HCT116 (cell line): ENCODE measurements around the gene NRP1. TPM values are rescaled to one million over a fixed set of nuclear protein-coding genes. Genes with fewer than 3 reads are reported as not detected.
A peak's percentile ranks its signal among the peaks of the same experiment; 100 is the strongest.

Experiments
- ATAC-seq: fragments of 200-7000 bp; cut with Tn5 transposase; 2 replicates; pipeline ENCODE4 v1.9.1; 2020; ENCODE audit warnings: mild to moderate bottlenecking, moderate library complexity
- BruUV-seq: library from RNA; stranded (reverse); fragments of 400-500 nt; replicated peaks from 2 replicates; lab custom pipeline; 2021; lab: Mats Ljungman, UMichigan
- CTCF ChIA-PET: fragments of 300-600 bp; sonication (Branson Sonifier 250); formaldehyde crosslinking; loops from one replicate; lab custom pipeline; 2021; ENCODE audit warnings: antibody characterized with exemption; lab: Charles Lee
- POLR2A ChIA-PET: fragments of 300-600, 350-600 bp; sonication (Branson Sonifier 250); formaldehyde crosslinking; loops from one replicate; lab custom pipeline; 2021; ENCODE audit warnings: antibody characterized with exemption; lab: Charles Lee
- RAD21 ChIA-PET, 2 experiments: fragments of 300-600 bp; sonication (Branson Sonifier 250); formaldehyde crosslinking; loops; one replicate each; lab custom pipeline; 2023; ENCODE audit warnings: low total read pairs in 2 of 2; ENCODE audit not compliant: uncharacterized antibody in 2 of 2, unreplicated experiment in 2 of 2, low non-redundant PET in 1 of 2; lab: Charles Lee
- DNase-seq: peaks from one replicate; pipeline ENCODE4 v3.0.0-alpha.2; 2010; ENCODE audit warnings: low read depth, low spot score
- H2AFZ ChIP-seq: fragments of 200-600 bp; shearing (Covaris generic), sonication (generic); 2 replicates; pipeline ENCODE4 v1.6.1; 2017; ENCODE audit warnings: low read depth, mixed run types, mixed read lengths, antibody characterized with exemption, low read length; ENCODE audit not compliant: poor library complexity, severe bottlenecking
- H3K27ac ChIP-seq: 2 replicates; pipeline ENCODE4 v1.5.1; 2012; ENCODE audit warnings: low read depth, low read length
- H3K27me3 ChIP-seq: fragments of 200-600 bp; sonication (generic); 2 replicates; pipeline ENCODE4 v1.6.1; 2016; ENCODE audit warnings: mixed run types, low read length, mixed read lengths; ENCODE audit not compliant: insufficient read depth
- H3K36me3 ChIP-seq, 2 experiments: fragments of 200-500 bp in 1 of 2; fragments of 200-600 bp in 1 of 2; sonication (Bioruptor generic) in 1 of 2; sonication (generic) in 1 of 2; 2 replicates each; pipeline versions ENCODE4 v1.5.1 to v1.6.1; 2014 to 2016; ENCODE audit warnings: low read length in 2 of 2, inconsistent platforms in 1 of 2, mixed read lengths in 1 of 2, mixed run types in 1 of 2; ENCODE audit not compliant: insufficient read depth in 2 of 2, control insufficient read depth in 1 of 2
- H3K4me1 ChIP-seq, 2 experiments: fragments of 200-600 bp in 1 of 2; sonication (generic) in 1 of 2; 2 replicates each; pipeline versions ENCODE4 v1.5.1 to v1.6.1; 2012 to 2017; ENCODE audit warnings: low read length in 2 of 2, inconsistent platforms in 1 of 2, mild to moderate bottlenecking in 1 of 2, mixed read lengths in 1 of 2, mixed run types in 1 of 2, moderate library complexity in 1 of 2; ENCODE audit not compliant: insufficient read depth in 2 of 2, control insufficient read depth in 1 of 2
- H3K4me2 ChIP-seq: fragments of 200-600 bp; sonication (generic); 2 replicates; pipeline ENCODE4 v1.6.1; 2017; ENCODE audit warnings: mixed run types, low read length, mixed read lengths
- H3K4me3 ChIP-seq, 2 experiments: fragments of 200-600 bp in 1 of 2; sonication (generic) in 1 of 2; replicated peaks in 1 of 2; 2 replicates each; pipeline ENCODE4 v1.5.1; 2011 to 2016; ENCODE audit warnings: low read length in 2 of 2, control low read depth in 1 of 2, low read depth in 1 of 2, mild to moderate bottlenecking in 1 of 2, mixed read lengths in 1 of 2, mixed run types in 1 of 2
- H3K79me2 ChIP-seq: fragments of 200-600 bp; sonication (generic); 2 replicates; pipeline ENCODE4 v1.6.1; 2017; ENCODE audit warnings: mild to moderate bottlenecking, mixed run types, low read length, moderate library complexity, mixed read lengths; ENCODE audit not compliant: insufficient read depth
- H3K9ac ChIP-seq: fragments of 200-600 bp; sonication (generic); 2 replicates; pipeline ENCODE4 v1.6.1; 2016; ENCODE audit warnings: low read length, mixed read lengths
- H3K9me2 ChIP-seq: fragments of 200-600 bp; sonication (generic), shearing (Covaris generic); 2 replicates; pipeline ENCODE4 v1.6.1; 2017; ENCODE audit warnings: mixed run types, mild to moderate bottlenecking, moderate library complexity; ENCODE audit not compliant: insufficient read depth
- H3K9me3 ChIP-seq, 2 experiments: fragments of 200-500 bp in 1 of 2; fragments of 200-600 bp in 1 of 2; sonication (Bioruptor generic) in 1 of 2; sonication (generic) in 1 of 2; 2 replicates each; pipeline ENCODE4 v1.6.1; 2014 to 2017; ENCODE audit warnings: low read length in 2 of 2, mixed read lengths in 2 of 2, inconsistent platforms in 1 of 2, low read depth in 1 of 2, mild to moderate bottlenecking in 1 of 2, mixed run types in 1 of 2, moderate library complexity in 1 of 2; ENCODE audit not compliant: control insufficient read depth in 1 of 2, insufficient read depth in 1 of 2
- H4K20me1 ChIP-seq: fragments of 200-600 bp; sonication (generic), shearing (Covaris generic); 2 replicates; pipeline ENCODE4 v1.6.1; 2017; ENCODE audit warnings: mixed run types, mild to moderate bottlenecking, moderate library complexity; ENCODE audit not compliant: insufficient read depth
- CBX3 ChIP-seq: IDR thresholded peaks from 2 replicates; pipeline ENCODE4 v1.6.1; 2012; ENCODE audit warnings: low read depth
- CEBPB ChIP-seq: IDR thresholded peaks from 2 replicates; pipeline ENCODE4 v1.6.1; 2012; ENCODE audit warnings: low read depth
- EGR1 ChIP-seq: IDR thresholded peaks from 2 replicates; pipeline ENCODE4 v1.6.1; 2012; ENCODE audit warnings: low read depth
- ELF1 ChIP-seq: IDR thresholded peaks from 2 replicates; pipeline ENCODE4 v1.6.1; 2012; ENCODE audit warnings: low read depth, borderline replicate concordance
- EZH2 ChIP-seq: fragments of 200-600 bp; sonication (generic); IDR thresholded peaks from 2 replicates; pipeline ENCODE4 v1.6.1; 2017; ENCODE audit warnings: antibody characterized with exemption, mixed run types
- EZH2phosphoT487 ChIP-seq: fragments of 200-600 bp; IDR thresholded peaks from 2 replicates; pipeline ENCODE4 v1.6.1; 2018; ENCODE audit warnings: antibody characterized with exemption, borderline replicate concordance
- FOSL1 ChIP-seq: IDR thresholded peaks from 2 replicates; pipeline ENCODE4 v1.6.1; 2012; ENCODE audit warnings: low read depth
- JUND ChIP-seq: IDR thresholded peaks from 2 replicates; pipeline ENCODE4 v1.6.1; 2012
- POLR2A ChIP-seq: IDR thresholded peaks from 2 replicates; pipeline ENCODE4 v1.7.0; 2011; ENCODE audit warnings: borderline replicate concordance; ENCODE audit not compliant: insufficient read depth, insufficient read length; ENCODE audit errors: extremely low read depth
- POLR2AphosphoS5 ChIP-seq: IDR thresholded peaks from 2 replicates; pipeline ENCODE4 v1.6.1; 2011; ENCODE audit warnings: mild to moderate bottlenecking, low read depth, low read length, moderate library complexity
- RAD21 ChIP-seq: IDR thresholded peaks from 2 replicates; pipeline ENCODE4 v1.6.1; 2012; ENCODE audit warnings: low read depth, mild to moderate bottlenecking
- SP1 ChIP-seq: IDR thresholded peaks from 2 replicates; pipeline ENCODE4 v1.6.1; 2012; ENCODE audit warnings: low read depth
- SRF ChIP-seq: IDR thresholded peaks from 2 replicates; pipeline ENCODE4 v1.6.1; 2012; ENCODE audit warnings: low read depth
- YY1 ChIP-seq: IDR thresholded peaks from 2 replicates; pipeline ENCODE4 v1.6.1; 2011; ENCODE audit warnings: low read length, low read depth, moderate library complexity, mild to moderate bottlenecking; ENCODE audit not compliant: insufficient replicate concordance; ENCODE audit errors: extremely low read depth
- ZFX ChIP-seq: fragments of 450-650 bp; IDR thresholded peaks from 2 replicates; pipeline ENCODE4 v1.6.1; 2017
- ZNF274 ChIP-seq: fragments of 200-500 bp; sonication (Bioruptor generic); IDR thresholded peaks from 2 replicates; pipeline ENCODE4 v1.6.1; 2014; ENCODE audit warnings: mild to moderate bottlenecking, low read depth, low read length, inconsistent platforms
- intact Hi-C: fragments of 100-400 bp; cut with micrococcal nuclease; formaldehyde crosslinking; loops from 2 replicates; pipeline ENCODE4 v1.10.0; 2022
- total RNA-seq: library from RNA; stranded (reverse); gene quantifications from one replicate; pipeline ENCODE4 v1.2.1, GENCODE V29; 2021; ENCODE audit not compliant: unreplicated experiment
- TF ChIP-seq, protein P1 (sequence below): IDR thresholded peaks from 2 replicates; pipeline ENCODE4 v1.6.1; 2012
- TF ChIP-seq, protein P2 (sequence below): IDR thresholded peaks from 2 replicates; pipeline ENCODE4 v1.6.1; 2012; ENCODE audit warnings: low read depth
- TF ChIP-seq, protein P3 (sequence below): IDR thresholded peaks from 2 replicates; pipeline ENCODE4 v1.6.1; 2012
- TF ChIP-seq, protein P4 (sequence below): IDR thresholded peaks from 2 replicates; pipeline ENCODE4 v1.6.1; 2011; ENCODE audit warnings: mild to moderate bottlenecking, low read length, moderate library complexity; ENCODE audit not compliant: insufficient replicate concordance; ENCODE audit errors: extremely low read depth

The NRP1 gene
- total RNA-seq, 1 experiment from 2014 or later, result 3.8 TPM

DNA sequence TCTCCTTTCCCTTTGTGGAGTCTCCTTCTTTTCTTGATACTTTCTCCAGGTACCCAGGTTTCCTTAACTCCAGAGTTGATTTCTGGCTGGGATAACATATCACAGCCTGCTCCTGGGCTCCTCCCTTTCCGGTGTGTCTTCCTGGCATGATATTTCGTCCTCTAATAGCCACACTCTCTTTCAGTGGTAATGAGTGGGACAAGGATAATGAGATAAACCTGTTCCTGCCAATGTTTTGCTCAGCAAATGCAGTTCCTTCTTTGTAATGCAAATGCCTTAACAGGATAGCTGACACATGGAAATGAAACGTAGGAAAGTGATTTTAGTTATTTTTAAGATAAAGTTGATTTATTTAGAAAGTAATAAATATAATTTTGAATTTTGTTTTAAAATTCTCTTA is 168.6 kb downstream of the NRP1 start:
- no TSS peak for BruUV-seq
- no peaks in the 10 kb centered on the region for H3K9me2 ChIP-seq
- TF ChIP-seq SP1 (no peak), CBX3 (no peak), EZH2phosphoT487 (no peak), ZNF274 (no peak), EZH2 (no peak), ELF1 (no peak), FOSL1 (no peak), YY1 (no peak), POLR2A (no peak), EGR1 (no peak), RAD21 (no peak), JUND (no peak), CEBPB (no peak), SRF (no peak), POLR2AphosphoS5 (no peak), ZFX (no peak)
- TF ChIP-seq, protein P1, sequence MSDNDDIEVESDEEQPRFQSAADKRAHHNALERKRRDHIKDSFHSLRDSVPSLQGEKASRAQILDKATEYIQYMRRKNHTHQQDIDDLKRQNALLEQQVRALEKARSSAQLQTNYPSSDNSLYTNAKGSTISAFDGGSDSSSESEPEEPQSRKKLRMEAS, result no peak
- TF ChIP-seq, protein P2, sequence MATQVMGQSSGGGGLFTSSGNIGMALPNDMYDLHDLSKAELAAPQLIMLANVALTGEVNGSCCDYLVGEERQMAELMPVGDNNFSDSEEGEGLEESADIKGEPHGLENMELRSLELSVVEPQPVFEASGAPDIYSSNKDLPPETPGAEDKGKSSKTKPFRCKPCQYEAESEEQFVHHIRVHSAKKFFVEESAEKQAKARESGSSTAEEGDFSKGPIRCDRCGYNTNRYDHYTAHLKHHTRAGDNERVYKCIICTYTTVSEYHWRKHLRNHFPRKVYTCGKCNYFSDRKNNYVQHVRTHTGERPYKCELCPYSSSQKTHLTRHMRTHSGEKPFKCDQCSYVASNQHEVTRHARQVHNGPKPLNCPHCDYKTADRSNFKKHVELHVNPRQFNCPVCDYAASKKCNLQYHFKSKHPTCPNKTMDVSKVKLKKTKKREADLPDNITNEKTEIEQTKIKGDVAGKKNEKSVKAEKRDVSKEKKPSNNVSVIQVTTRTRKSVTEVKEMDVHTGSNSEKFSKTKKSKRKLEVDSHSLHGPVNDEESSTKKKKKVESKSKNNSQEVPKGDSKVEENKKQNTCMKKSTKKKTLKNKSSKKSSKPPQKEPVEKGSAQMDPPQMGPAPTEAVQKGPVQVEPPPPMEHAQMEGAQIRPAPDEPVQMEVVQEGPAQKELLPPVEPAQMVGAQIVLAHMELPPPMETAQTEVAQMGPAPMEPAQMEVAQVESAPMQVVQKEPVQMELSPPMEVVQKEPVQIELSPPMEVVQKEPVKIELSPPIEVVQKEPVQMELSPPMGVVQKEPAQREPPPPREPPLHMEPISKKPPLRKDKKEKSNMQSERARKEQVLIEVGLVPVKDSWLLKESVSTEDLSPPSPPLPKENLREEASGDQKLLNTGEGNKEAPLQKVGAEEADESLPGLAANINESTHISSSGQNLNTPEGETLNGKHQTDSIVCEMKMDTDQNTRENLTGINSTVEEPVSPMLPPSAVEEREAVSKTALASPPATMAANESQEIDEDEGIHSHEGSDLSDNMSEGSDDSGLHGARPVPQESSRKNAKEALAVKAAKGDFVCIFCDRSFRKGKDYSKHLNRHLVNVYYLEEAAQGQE, result no peak
- TF ChIP-seq, protein P3, sequence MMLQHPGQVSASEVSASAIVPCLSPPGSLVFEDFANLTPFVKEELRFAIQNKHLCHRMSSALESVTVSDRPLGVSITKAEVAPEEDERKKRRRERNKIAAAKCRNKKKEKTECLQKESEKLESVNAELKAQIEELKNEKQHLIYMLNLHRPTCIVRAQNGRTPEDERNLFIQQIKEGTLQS, result no peak
- TF ChIP-seq, protein P4, sequence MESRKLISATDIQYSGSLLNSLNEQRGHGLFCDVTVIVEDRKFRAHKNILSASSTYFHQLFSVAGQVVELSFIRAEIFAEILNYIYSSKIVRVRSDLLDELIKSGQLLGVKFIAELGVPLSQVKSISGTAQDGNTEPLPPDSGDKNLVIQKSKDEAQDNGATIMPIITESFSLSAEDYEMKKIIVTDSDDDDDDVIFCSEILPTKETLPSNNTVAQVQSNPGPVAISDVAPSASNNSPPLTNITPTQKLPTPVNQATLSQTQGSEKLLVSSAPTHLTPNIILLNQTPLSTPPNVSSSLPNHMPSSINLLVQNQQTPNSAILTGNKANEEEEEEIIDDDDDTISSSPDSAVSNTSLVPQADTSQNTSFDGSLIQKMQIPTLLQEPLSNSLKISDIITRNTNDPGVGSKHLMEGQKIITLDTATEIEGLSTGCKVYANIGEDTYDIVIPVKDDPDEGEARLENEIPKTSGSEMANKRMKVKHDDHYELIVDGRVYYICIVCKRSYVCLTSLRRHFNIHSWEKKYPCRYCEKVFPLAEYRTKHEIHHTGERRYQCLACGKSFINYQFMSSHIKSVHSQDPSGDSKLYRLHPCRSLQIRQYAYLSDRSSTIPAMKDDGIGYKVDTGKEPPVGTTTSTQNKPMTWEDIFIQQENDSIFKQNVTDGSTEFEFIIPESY, result no peak
- TF ChIP-seq, all 23 proteins: peak for 0
- DNase-seq (no peak), ATAC-seq (no peak)
- Histone ChIP-seq H3K4me2 (no peak overlapping the region), H3K27me3 (no peaks in the 10 kb centered on the region), H3K9me3 (no peaks in the 10 kb centered on the region), H3K36me3 (no peaks in the 10 kb centered on the region), H3K9ac (no peak overlapping the region), H2AFZ (peak overlapping the region; percentile 70), H4K20me1 (no peaks in the 10 kb centered on the region), H3K4me3 (no peak overlapping the region), H3K27ac (no peak overlapping the region), H3K79me2 (no peaks in the 10 kb centered on the region), H3K4me1 (peaks cover 0 to 12% of the 10 kb centered on the region in 2 experiments; a peak in 2 of 4 replicates)
- POLR2A ChIA-PET, result no interaction called here
- RAD21 ChIA-PET, result no interaction called here
- CTCF ChIA-PET, result no interaction called here
- intact Hi-C loops, result no loop called here
